GM19351 (cell line): Measurements from ENCODE around the gene SRBD1.
A peak's percentile ranks its signal among the peaks of the same experiment; 100 is the strongest.

Experiments
- ATAC-seq: cut with Tn5 transposase; IDR thresholded peaks from one replicate; pipeline ENCODE4 v1.9.1; 2021; ENCODE audit warnings: mild to moderate bottlenecking, moderate library complexity; ENCODE audit not compliant: unreplicated experiment

SRBD1 gene

GRCh38 chr2:45611020-45611859 is at the start of gene SRBD1:
SRBD1 (minus strand) TSS chr2:45611267; CDS start chr2:45605441, 5,826 bp downstream.
- ATAC-seq = peak; percentile 93

GRCh38 chr2:45654250-45654649 is 43.2 kb upstream of the SRBD1 start:
- ATAC-seq = no peak

- ATAC-seq = no peak
Observed at GRCh38 chr2:45653122-45653913, 42.3 kb upstream of the SRBD1 start.

GRCh38 chr2:45652090-45653031 is 41.3 kb upstream of the SRBD1 start:
- no peak for ATAC-seq

GRCh38 chr2:45651415-45652089 is 40.5 kb upstream of the SRBD1 start, which contains the start of gene PRKCE:
PRKCE (plus strand) TSS chr2:45651675.
- peak; percentile 15 for ATAC-seq

- ATAC-seq = peak; percentile 80
Observed at GRCh38 chr2:45650851-45651414, 39.9 kb upstream of the SRBD1 start.

GRCh38 chr2:45649858-45650811 is 39.1 kb upstream of the SRBD1 start:
- ATAC-seq = peak; percentile 22

- no peak for ATAC-seq
Observed at GRCh38 chr2:45649462-45649857, 38.4 kb upstream of the SRBD1 start.

GRCh38 chr2:45648636-45649035 is 37.6 kb upstream of the SRBD1 start:
- ATAC-seq = no peak

- ATAC-seq = no peak
Observed at GRCh38 chr2:45647986-45648520, 37.0 kb upstream of the SRBD1 start.

GRCh38 chr2:45647356-45647755 is 36.3 kb upstream of the SRBD1 start:
- ATAC-seq = no peak

GRCh38 chr2:45646289-45646688 is 35.2 kb upstream of the SRBD1 start:
- ATAC-seq = no peak

- peak; percentile 81 for ATAC-seq
Observed at GRCh38 chr2:45643543-45644542, 32.8 kb upstream of the SRBD1 start.

GRCh38 chr2:45643095-45643494 is 32.0 kb upstream of the SRBD1 start:
- ATAC-seq = no peak

GRCh38 chr2:45640576-45640975 is 29.5 kb upstream of the SRBD1 start:
- ATAC-seq = no peak

GRCh38 chr2:45637440-45637839 is 26.4 kb upstream of the SRBD1 start:
- ATAC-seq = peak; percentile 80

GRCh38 chr2:45636008-45636407 is 24.9 kb upstream of the SRBD1 start:
- ATAC-seq = no peak
